Ascending aorta (tissue), 2 donors: Measurements from ENCODE around the gene FAM111A. TPM values are rescaled to one million over a fixed set of nuclear protein-coding genes. Genes with fewer than 3 reads are reported as not detected.
A peak's percentile ranks its signal among the peaks of the same experiment; 100 is the strongest.
"Not testable (repeated sequence)": the region's sequence is repeated elsewhere in the genome, so short reads cannot be mapped to it uniquely, and the experiment has no call there.

ENCODE experiments used
- DNase-seq, 2 donors: peaks; one replicate each; pipeline ENCODE4 v3.0.0-alpha.2; 2019; ENCODE audit warnings: low spot score in 2 of 2
- H3K27ac ChIP-seq, 2 donors: fragments of 200-600 bp; sonication (generic); one replicate each; pipeline ENCODE4 v1.5.1; 2016 to 2017; ENCODE audit warnings: mild to moderate bottlenecking in 1 of 2
- H3K27me3 ChIP-seq: fragments of 200-600 bp; sonication (generic); one replicate; pipeline ENCODE4 v1.5.1; 2017
- H3K36me3 ChIP-seq, 2 donors: fragments of 200-600 bp; sonication (generic); one replicate each; pipeline ENCODE4 v1.5.1; 2016
- H3K4me1 ChIP-seq, 2 donors: fragments of 200-600 bp; sonication (generic); one replicate each; pipeline ENCODE4 v1.5.1; 2016 to 2017; ENCODE audit warnings: mild to moderate bottlenecking in 1 of 2
- H3K4me3 ChIP-seq, 2 donors: fragments of 200-600 bp; sonication (generic); one replicate each; pipeline ENCODE4 v1.5.1; 2016 to 2017; ENCODE audit warnings: mild to moderate bottlenecking in 1 of 2
- H3K9me3 ChIP-seq, 2 donors: fragments of 200-600 bp; sonication (generic); one replicate each; pipeline ENCODE4 v1.5.1; 2016
- CTCF ChIP-seq, 3 experiments: fragments of 200-600 bp in 2 of 3; fragments of 450-650 bp in 1 of 3; sonication (generic) in 2 of 3; IDR thresholded peaks; one replicate each; pipeline ENCODE4 v1.5.1; 2016 to 2019; ENCODE audit warnings: antibody characterized with exemption in 3 of 3, mild to moderate bottlenecking in 1 of 3, moderate library complexity in 1 of 3
- intact Hi-C: fragments of 100-400 bp; cut with DNase I; formaldehyde crosslinking; loops from one replicate; pipeline ENCODE4 v1.15.1; 2023
- total RNA-seq: library from RNA; depleted of rRNA; stranded (reverse); fragments of >200 nt; gene quantifications from one replicate; pipeline ENCODE4 v1.1.0, GENCODE V29; 2016

Gene FAM111A
- total RNA-seq, 1 donor from 2014 or later, result 54.3 TPM

- peaks cover 12 to 15% of the 10 kb centered on the region in 2 donors for H3K9me3 ChIP-seq
- H3K4me1 ChIP-seq, result no peaks in the 10 kb centered on the region
- H3K27me3 ChIP-seq, result no peaks in the 10 kb centered on the region
- TF ChIP-seq CTCF (IDR thresholded peaks at IDR 0.05), result no peak
- no peak overlapping the region for H3K27ac ChIP-seq
- H3K4me3 ChIP-seq, result no peak overlapping the region
- no peak for DNase-seq
- H3K36me3 ChIP-seq, result no peaks in the 10 kb centered on the region
- intact Hi-C loops, result no loop called here
Measured at GRCh38 chr11:59117774-59118173, 24.9 kb upstream of the FAM111A start.

- no peak for TF ChIP-seq CTCF (IDR thresholded peaks at IDR 0.05)
- Histone ChIP-seq H3K4me1 (no peaks in the 10 kb centered on the region), H3K4me3 (no peak overlapping the region), H3K27me3 (no peaks in the 10 kb centered on the region), H3K27ac (no peak overlapping the region), H3K36me3 (no peaks in the 10 kb centered on the region), H3K9me3 (peaks cover 12 to 15% of the 10 kb centered on the region in 2 donors)
- DNase-seq, result no peak
- intact Hi-C loops, result no loop called here
Measured at GRCh38 chr11:59119826-59120225, 22.8 kb upstream of the FAM111A start.

- peak; percentile 21 to 91 for DNase-seq
- intact Hi-C loops, result loop anchor here (1.0 to 2.0 kb wide), 2 partner anchors 39 to 83 kb away; no protein-coding TSS in a partner anchor
- no peaks in the 10 kb centered on the region for H3K4me1 ChIP-seq
- H3K9me3 ChIP-seq, result no peaks in the 10 kb centered on the region
- peak; percentile 80 to 98 (median 96) for TF ChIP-seq CTCF (IDR thresholded peaks at IDR 0.05)
- no peaks in the 10 kb centered on the region for H3K27me3 ChIP-seq
- H3K4me3 ChIP-seq, result peak overlapping the region in 1 of 2 donors; percentile 26
- peaks cover 0 to 33% of the 10 kb centered on the region in 2 donors for H3K36me3 ChIP-seq
- no peak overlapping the region for H3K27ac ChIP-seq
Measured at GRCh38 chr11:59135648-59136461, 6.8 kb upstream of the FAM111A start.

- H3K4me3 ChIP-seq, H3K9me3 ChIP-seq, DNase-seq, H3K27me3 ChIP-seq, H3K27ac ChIP-seq, H3K4me1 ChIP-seq: not testable (repeated sequence)
- intact Hi-C loops, result loop anchor here (1.0 to 2.0 kb wide), 2 partner anchors 39 to 84 kb away; no protein-coding TSS in a partner anchor
- peaks cover 0 to 31% of the 10 kb centered on the region in 2 donors for H3K36me3 ChIP-seq
Measured at GRCh38 chr11:59136551-59136950, 6.1 kb upstream of the FAM111A start.

GRCh38 chr11:59137190-59137589 lies 5.5 kb upstream of the FAM111A start:
- H3K27ac ChIP-seq, result no peak overlapping the region
- no peak for TF ChIP-seq CTCF (IDR thresholded peaks at IDR 0.05)
- no peaks in the 10 kb centered on the region for H3K9me3 ChIP-seq
- H3K36me3 ChIP-seq, result peaks cover 0 to 26% of the 10 kb centered on the region in 2 donors
- no peaks in the 10 kb centered on the region for H3K4me1 ChIP-seq
- H3K27me3 ChIP-seq, result no peaks in the 10 kb centered on the region
- no peak for DNase-seq
- no peak overlapping the region for H3K4me3 ChIP-seq
- intact Hi-C loops, result loop anchor here (2.0 kb wide), 1 partner anchor 84 kb away; no protein-coding TSS in a partner anchor

GRCh38 chr11:59138643-59139042 lies 4.0 kb upstream of the FAM111A start:
- H3K4me1 ChIP-seq, result peaks cover 0 to 2% of the 10 kb centered on the region in 2 donors
- H3K27ac ChIP-seq, result no peak overlapping the region
- no peak for DNase-seq
- H3K4me3 ChIP-seq, result no peak overlapping the region
- TF ChIP-seq CTCF (IDR thresholded peaks at IDR 0.05), result no peak
- H3K27me3 ChIP-seq, result no peaks in the 10 kb centered on the region
- intact Hi-C loops, result no loop called here
- H3K9me3 ChIP-seq, result no peaks in the 10 kb centered on the region
- peaks cover 0 to 14% of the 10 kb centered on the region in 2 donors for H3K36me3 ChIP-seq
